ENCODE results near the gene FMNL1.

- peak in 3 of 5 experiments; percentile 14 to 36 (median 23) for TF ChIP-seq CTCF (IDR thresholded peaks at IDR 0.05)
- no peak for TF ChIP-seq POLR2A (IDR thresholded peaks at IDR 0.05)
Measured at GRCh38 chr17:45270828-45271418, 49.2 kb downstream of the FMNL1 start.
